HG03175 (cell line): ENCODE measurements around the gene NXN.
"Not testable (repeated sequence)": the region's sequence is repeated elsewhere in the genome, so short reads cannot be mapped to it uniquely, and the experiment has no call there.

Experiments
- ATAC-seq: cut with Tn5 transposase; IDR thresholded peaks from one replicate; pipeline ENCODE4 v1.9.1; 2021; ENCODE audit warnings: mild to moderate bottlenecking, moderate library complexity; ENCODE audit not compliant: unreplicated experiment

The NXN gene

GRCh38 chr17:804541-805435 is 174.8 kb downstream of the NXN start:
- ATAC-seq, result no peak

- no peak for ATAC-seq
These were observed 176.4 kb downstream of the NXN start for GRCh38 chr17:802901-803881.

- ATAC-seq, result no peak
These were observed 177.1 kb downstream of the NXN start for GRCh38 chr17:802481-802880.

GRCh38 chr17:801660-802059 is 177.9 kb downstream of the NXN start:
- no peak for ATAC-seq

GRCh38 chr17:800446-801242 is 178.9 kb downstream of the NXN start:
- no peak for ATAC-seq

GRCh38 chr17:799261-799660 is 180.3 kb downstream of the NXN start:
- ATAC-seq, result no peak

DNA sequence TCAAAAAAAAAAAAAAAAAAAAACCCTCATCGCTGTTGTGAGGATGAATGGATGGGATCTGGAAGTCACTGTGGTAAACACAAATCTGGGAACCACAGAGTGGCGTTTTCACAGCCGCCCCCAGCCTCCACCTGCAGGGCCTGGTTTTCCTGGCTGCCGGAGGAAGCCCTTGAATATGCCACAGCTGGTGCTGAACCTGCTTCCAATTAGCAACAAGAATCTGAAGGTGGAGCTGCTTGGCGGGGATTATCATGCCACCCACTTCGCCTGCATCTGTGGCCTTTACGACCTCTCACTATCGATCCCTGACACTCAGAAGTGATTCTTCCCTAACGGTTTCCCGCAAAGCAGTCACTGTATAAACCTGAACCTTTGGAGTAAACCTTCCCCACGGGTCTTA is 181.3 kb downstream of the NXN start:
- no peak for ATAC-seq

DNA sequence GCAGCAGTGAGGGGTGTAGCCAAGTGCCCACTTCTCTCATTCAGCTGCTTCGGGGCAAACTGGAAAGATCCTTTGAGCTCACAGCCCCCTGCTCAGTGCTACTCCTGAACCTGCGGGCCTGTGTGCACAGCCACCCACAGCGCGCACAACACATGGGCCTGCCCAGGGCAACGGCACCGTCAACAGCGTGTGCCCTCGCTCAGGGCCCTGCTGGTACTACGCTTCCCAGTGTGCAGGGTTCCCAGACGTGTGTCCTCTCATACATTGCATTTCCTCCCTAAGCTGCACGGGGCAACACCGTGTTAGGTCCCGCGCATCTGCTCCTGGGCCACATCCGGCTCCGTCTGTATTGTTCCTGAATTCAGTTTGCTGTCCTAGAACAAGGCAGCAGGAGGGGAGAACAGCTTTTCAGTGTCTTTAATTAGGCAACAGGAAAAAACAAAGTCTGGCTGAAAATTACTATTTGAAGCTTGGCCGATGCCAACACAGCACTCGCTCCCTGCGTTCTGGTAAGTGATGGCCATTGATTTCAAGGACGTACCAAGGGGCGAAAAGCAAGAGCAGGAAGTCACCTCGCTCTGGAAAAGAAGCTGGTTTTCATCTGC is 182.2 kb downstream of the NXN start:
- no peak for ATAC-seq

- no peak for ATAC-seq
These were observed 183.0 kb downstream of the NXN start for GRCh38 chr17:796609-797008.

DNA sequence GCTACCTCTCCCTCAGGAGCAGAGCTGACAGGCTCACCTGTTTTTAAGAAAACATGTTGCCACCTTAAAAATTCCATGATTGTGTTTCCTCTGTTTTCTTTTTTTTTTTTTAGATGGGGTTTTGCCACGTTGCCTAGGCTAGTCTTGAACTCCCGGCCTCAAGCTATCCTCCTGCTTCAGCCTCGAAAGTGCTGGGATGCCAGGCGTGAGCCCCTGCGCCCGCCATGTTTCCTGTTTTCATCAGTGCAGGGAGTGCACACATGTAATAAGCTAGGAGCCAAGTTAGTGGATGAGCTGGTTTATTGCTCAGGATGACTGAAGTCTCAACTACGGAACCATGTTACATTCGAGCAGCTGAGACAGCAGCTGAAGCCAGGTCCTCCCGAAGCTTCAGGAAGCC is 183.9 kb downstream of the NXN start:
- ATAC-seq, result no peak

- ATAC-seq, result no peak
These were observed 184.3 kb downstream of the NXN start for GRCh38 chr17:795276-795675.

DNA sequence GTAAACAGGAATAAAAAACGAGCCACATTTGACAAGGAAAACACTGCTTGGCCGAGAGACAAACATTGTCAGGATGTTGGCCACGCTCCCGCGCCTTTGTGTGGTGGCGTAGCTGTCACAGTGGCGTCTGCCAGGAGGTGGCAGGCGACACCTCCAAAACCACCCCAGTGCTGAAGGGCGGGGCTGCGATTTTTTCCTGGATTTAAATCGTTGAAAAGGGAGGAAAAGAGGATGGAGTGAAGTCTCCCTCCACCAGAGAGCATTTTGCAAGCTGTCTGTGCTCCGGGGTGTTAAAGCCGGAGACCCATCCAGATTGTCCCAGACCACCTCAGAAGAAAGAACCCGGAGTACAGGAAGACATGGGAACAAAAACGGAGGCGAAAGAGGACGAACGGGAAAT is 184.7 kb downstream of the NXN start:
- ATAC-seq, result no peak

- ATAC-seq, result no peak
These were observed 187.3 kb downstream of the NXN start for GRCh38 chr17:792277-792676.

DNA sequence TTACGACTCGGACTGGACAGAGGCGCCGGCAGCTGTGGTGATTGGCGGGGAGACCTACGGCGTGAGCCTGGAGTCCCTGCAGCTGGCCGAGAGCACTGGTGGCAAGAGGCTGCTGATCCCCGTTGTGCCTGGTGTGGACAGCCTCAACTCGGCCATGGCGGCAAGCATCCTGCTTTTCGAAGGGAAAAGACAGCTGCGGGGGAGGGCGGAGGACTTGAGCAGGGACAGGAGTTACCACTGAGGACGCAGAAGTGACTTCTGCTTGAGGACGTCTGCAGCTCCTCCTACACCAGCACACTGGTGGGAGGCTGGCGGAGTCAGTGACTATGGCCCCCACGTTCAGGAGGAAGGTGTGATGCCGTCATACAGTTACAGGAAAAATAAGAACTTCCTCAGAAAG is 187.7 kb downstream of the NXN start:
- ATAC-seq, result no peak

- not testable (repeated sequence) for ATAC-seq
These were observed 188.7 kb downstream of the NXN start for GRCh38 chr17:790874-791247.

DNA sequence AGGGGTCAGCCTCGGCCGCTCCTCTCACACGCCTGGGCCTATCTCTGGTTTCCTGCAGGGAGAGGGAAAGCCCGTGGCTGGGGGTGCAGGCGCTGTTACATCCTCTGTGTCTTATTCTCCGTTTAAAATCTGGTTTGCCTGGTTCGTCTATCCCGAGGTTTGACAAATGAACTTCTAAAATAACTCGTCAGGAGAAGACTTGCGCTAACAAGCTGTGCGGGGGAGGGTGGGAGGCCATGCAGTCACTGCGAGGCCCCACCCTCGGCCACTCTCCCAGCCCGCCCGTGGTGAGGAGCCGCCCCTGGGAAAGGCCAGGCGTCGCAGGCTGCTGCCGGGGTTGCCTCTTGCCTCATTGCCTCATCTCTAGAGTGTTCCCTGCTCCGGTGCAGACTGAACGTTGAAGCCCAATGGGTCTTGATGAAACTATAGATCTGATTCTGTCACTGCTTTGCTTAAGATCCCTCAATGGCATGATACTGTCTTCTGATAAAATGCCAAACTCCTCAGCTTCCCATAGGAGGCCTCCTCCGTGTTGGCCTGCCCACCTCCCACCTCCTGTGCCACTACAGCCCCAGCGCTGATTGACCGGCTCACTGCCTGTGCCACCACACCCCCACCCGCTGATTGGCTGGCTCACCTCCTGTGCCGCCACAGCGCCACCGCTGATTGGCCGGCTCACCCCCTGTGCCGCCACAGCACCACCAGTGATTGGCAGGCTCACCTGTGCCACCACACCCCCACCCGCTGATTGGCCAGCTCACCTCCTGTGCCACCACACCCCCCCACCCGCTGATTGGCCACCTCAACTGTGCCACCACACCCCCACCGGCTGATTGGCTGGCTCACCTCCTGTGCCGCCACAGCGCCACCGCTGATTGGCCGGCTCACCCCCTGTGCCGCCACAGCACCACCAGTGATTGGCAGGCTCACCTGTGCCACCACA is 189.4 kb downstream of the NXN start:
- not testable (repeated sequence) for ATAC-seq

DNA sequence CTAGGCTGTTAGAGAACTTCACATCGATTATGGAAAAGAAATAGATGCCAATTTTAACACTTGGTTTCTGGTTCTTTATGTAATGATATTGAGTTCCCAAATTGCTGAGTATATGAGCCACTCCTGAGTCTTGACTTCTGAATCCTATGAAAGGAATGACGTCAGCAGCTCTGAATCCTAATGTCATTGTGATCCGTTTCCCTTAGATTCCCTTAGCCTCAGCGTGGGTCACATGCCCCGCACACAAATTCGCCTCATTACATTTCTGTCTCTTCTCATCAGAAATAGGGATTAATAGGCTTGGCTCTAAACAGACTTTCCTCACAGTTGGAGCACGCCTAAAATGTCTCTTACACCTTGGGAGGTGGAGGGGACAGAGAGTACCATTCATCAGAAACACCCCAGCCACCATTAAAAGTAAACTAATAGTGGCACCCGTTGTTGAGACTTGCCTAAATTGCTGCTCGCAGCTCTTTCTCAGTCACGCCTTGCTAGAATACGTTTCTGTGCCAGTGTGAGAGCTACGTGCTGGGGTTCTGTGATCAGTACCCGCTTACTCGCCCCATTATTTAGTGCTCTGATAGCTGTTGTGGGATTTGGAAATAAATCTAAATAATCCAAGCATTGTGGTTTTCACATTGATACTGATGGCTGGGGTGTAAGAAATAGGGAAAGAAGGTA is 190.3 kb downstream of the NXN start:
- no peak for ATAC-seq

GRCh38 chr17:788551-788950 is 191.0 kb downstream of the NXN start:
- ATAC-seq, result no peak
